HCT116 (cell line): ENCODE measurements around the gene INCA1. TPM values are rescaled to one million over a fixed set of nuclear protein-coding genes. Genes with fewer than 3 reads are reported as not detected.

Experiments used
- ATAC-seq: fragments of 200-7000 bp; cut with Tn5 transposase; 2 replicates; pipeline ENCODE4 v1.9.1; 2020; ENCODE audit warnings: mild to moderate bottlenecking, moderate library complexity
- BruUV-seq: library from RNA; stranded (reverse); fragments of 400-500 nt; replicated peaks from 2 replicates; lab custom pipeline; 2021; lab: Mats Ljungman, UMichigan
- CTCF ChIA-PET: fragments of 300-600 bp; sonication (Branson Sonifier 250); formaldehyde crosslinking; loops from one replicate; lab custom pipeline; 2021; ENCODE audit warnings: antibody characterized with exemption; lab: Charles Lee
- POLR2A ChIA-PET: fragments of 300-600, 350-600 bp; sonication (Branson Sonifier 250); formaldehyde crosslinking; loops from one replicate; lab custom pipeline; 2021; ENCODE audit warnings: antibody characterized with exemption; lab: Charles Lee
- RAD21 ChIA-PET, 2 experiments: fragments of 300-600 bp; sonication (Branson Sonifier 250); formaldehyde crosslinking; loops; one replicate each; lab custom pipeline; 2023; ENCODE audit warnings: low total read pairs in 2 of 2; ENCODE audit not compliant: uncharacterized antibody in 2 of 2, unreplicated experiment in 2 of 2, low non-redundant PET in 1 of 2; lab: Charles Lee
- DNase-seq: peaks from one replicate; pipeline ENCODE4 v3.0.0-alpha.2; 2010; ENCODE audit warnings: low read depth, low spot score
- H2AFZ ChIP-seq: fragments of 200-600 bp; shearing (Covaris generic), sonication (generic); 2 replicates; pipeline ENCODE4 v1.6.1; 2017; ENCODE audit warnings: low read depth, mixed run types, mixed read lengths, antibody characterized with exemption, low read length; ENCODE audit not compliant: poor library complexity, severe bottlenecking
- H3K27ac ChIP-seq: 2 replicates; pipeline ENCODE4 v1.5.1; 2012; ENCODE audit warnings: low read depth, low read length
- H3K27me3 ChIP-seq: fragments of 200-600 bp; sonication (generic); 2 replicates; pipeline ENCODE4 v1.6.1; 2016; ENCODE audit warnings: mixed run types, low read length, mixed read lengths; ENCODE audit not compliant: insufficient read depth
- H3K36me3 ChIP-seq, 2 experiments: fragments of 200-500 bp in 1 of 2; fragments of 200-600 bp in 1 of 2; sonication (Bioruptor generic) in 1 of 2; sonication (generic) in 1 of 2; 2 replicates each; pipeline versions ENCODE4 v1.5.1 to v1.6.1; 2014 to 2016; ENCODE audit warnings: low read length in 2 of 2, inconsistent platforms in 1 of 2, mixed read lengths in 1 of 2, mixed run types in 1 of 2; ENCODE audit not compliant: insufficient read depth in 2 of 2, control insufficient read depth in 1 of 2
- H3K4me1 ChIP-seq, 2 experiments: fragments of 200-600 bp in 1 of 2; sonication (generic) in 1 of 2; 2 replicates each; pipeline versions ENCODE4 v1.5.1 to v1.6.1; 2012 to 2017; ENCODE audit warnings: low read length in 2 of 2, inconsistent platforms in 1 of 2, mild to moderate bottlenecking in 1 of 2, mixed read lengths in 1 of 2, mixed run types in 1 of 2, moderate library complexity in 1 of 2; ENCODE audit not compliant: insufficient read depth in 2 of 2, control insufficient read depth in 1 of 2
- H3K4me2 ChIP-seq: fragments of 200-600 bp; sonication (generic); 2 replicates; pipeline ENCODE4 v1.6.1; 2017; ENCODE audit warnings: mixed run types, low read length, mixed read lengths
- H3K4me3 ChIP-seq, 2 experiments: fragments of 200-600 bp in 1 of 2; sonication (generic) in 1 of 2; replicated peaks in 1 of 2; 2 replicates each; pipeline ENCODE4 v1.5.1; 2011 to 2016; ENCODE audit warnings: low read length in 2 of 2, control low read depth in 1 of 2, low read depth in 1 of 2, mild to moderate bottlenecking in 1 of 2, mixed read lengths in 1 of 2, mixed run types in 1 of 2
- H3K79me2 ChIP-seq: fragments of 200-600 bp; sonication (generic); 2 replicates; pipeline ENCODE4 v1.6.1; 2017; ENCODE audit warnings: mild to moderate bottlenecking, mixed run types, low read length, moderate library complexity, mixed read lengths; ENCODE audit not compliant: insufficient read depth
- H3K9ac ChIP-seq: fragments of 200-600 bp; sonication (generic); 2 replicates; pipeline ENCODE4 v1.6.1; 2016; ENCODE audit warnings: low read length, mixed read lengths
- H3K9me2 ChIP-seq: fragments of 200-600 bp; sonication (generic), shearing (Covaris generic); 2 replicates; pipeline ENCODE4 v1.6.1; 2017; ENCODE audit warnings: mixed run types, mild to moderate bottlenecking, moderate library complexity; ENCODE audit not compliant: insufficient read depth
- H3K9me3 ChIP-seq, 2 experiments: fragments of 200-500 bp in 1 of 2; fragments of 200-600 bp in 1 of 2; sonication (Bioruptor generic) in 1 of 2; sonication (generic) in 1 of 2; 2 replicates each; pipeline ENCODE4 v1.6.1; 2014 to 2017; ENCODE audit warnings: low read length in 2 of 2, mixed read lengths in 2 of 2, inconsistent platforms in 1 of 2, low read depth in 1 of 2, mild to moderate bottlenecking in 1 of 2, mixed run types in 1 of 2, moderate library complexity in 1 of 2; ENCODE audit not compliant: control insufficient read depth in 1 of 2, insufficient read depth in 1 of 2
- H4K20me1 ChIP-seq: fragments of 200-600 bp; sonication (generic), shearing (Covaris generic); 2 replicates; pipeline ENCODE4 v1.6.1; 2017; ENCODE audit warnings: mixed run types, mild to moderate bottlenecking, moderate library complexity; ENCODE audit not compliant: insufficient read depth
- ATF3 ChIP-seq: IDR thresholded peaks from 2 replicates; pipeline ENCODE4 v1.6.1; 2012
- CBX3 ChIP-seq: IDR thresholded peaks from 2 replicates; pipeline ENCODE4 v1.6.1; 2012; ENCODE audit warnings: low read depth
- ELF1 ChIP-seq: IDR thresholded peaks from 2 replicates; pipeline ENCODE4 v1.6.1; 2012; ENCODE audit warnings: low read depth, borderline replicate concordance
- EZH2 ChIP-seq: fragments of 200-600 bp; sonication (generic); IDR thresholded peaks from 2 replicates; pipeline ENCODE4 v1.6.1; 2017; ENCODE audit warnings: antibody characterized with exemption, mixed run types
- POLR2A ChIP-seq: IDR thresholded peaks from 2 replicates; pipeline ENCODE4 v1.7.0; 2011; ENCODE audit warnings: borderline replicate concordance; ENCODE audit not compliant: insufficient read depth, insufficient read length; ENCODE audit errors: extremely low read depth
- POLR2AphosphoS5 ChIP-seq: IDR thresholded peaks from 2 replicates; pipeline ENCODE4 v1.6.1; 2011; ENCODE audit warnings: mild to moderate bottlenecking, low read depth, low read length, moderate library complexity
- RAD21 ChIP-seq: IDR thresholded peaks from 2 replicates; pipeline ENCODE4 v1.6.1; 2012; ENCODE audit warnings: low read depth, mild to moderate bottlenecking
- SIN3A ChIP-seq: IDR thresholded peaks from 2 replicates; pipeline ENCODE4 v1.6.1; 2012; ENCODE audit warnings: low read depth
- ZBTB33 ChIP-seq: IDR thresholded peaks from 2 replicates; pipeline ENCODE4 v1.6.1; 2011; ENCODE audit warnings: mild to moderate bottlenecking, low read length, moderate library complexity; ENCODE audit not compliant: insufficient replicate concordance; ENCODE audit errors: extremely low read depth
- ZFX ChIP-seq: fragments of 450-650 bp; IDR thresholded peaks from 2 replicates; pipeline ENCODE4 v1.6.1; 2017
- ZNF274 ChIP-seq: fragments of 200-500 bp; sonication (Bioruptor generic); IDR thresholded peaks from 2 replicates; pipeline ENCODE4 v1.6.1; 2014; ENCODE audit warnings: mild to moderate bottlenecking, low read depth, low read length, inconsistent platforms
- intact Hi-C: fragments of 100-400 bp; cut with micrococcal nuclease; formaldehyde crosslinking; loops from 2 replicates; pipeline ENCODE4 v1.10.0; 2022
- total RNA-seq: library from RNA; stranded (reverse); gene quantifications from one replicate; pipeline ENCODE4 v1.2.1, GENCODE V29; 2021; ENCODE audit not compliant: unreplicated experiment

INCA1 gene
- total RNA-seq, 1 experiment from 2014 or later, result 0.74 TPM

- Histone ChIP-seq H3K36me3 (peaks cover 25 to 32% of the 10 kb centered on the region in 2 experiments), H2AFZ (no peak overlapping the region), H3K9me2 (no peaks in the 10 kb centered on the region), H3K4me1 (no peaks in the 10 kb centered on the region), H3K27me3 (no peaks in the 10 kb centered on the region), H3K4me3 (no peak overlapping the region), H3K79me2 (no peaks in the 10 kb centered on the region; the same call in 1 of the 2 replicates), H3K27ac (no peak overlapping the region), H3K9me3 (no peaks in the 10 kb centered on the region), H3K9ac (no peak overlapping the region), H4K20me1 (no peaks in the 10 kb centered on the region), H3K4me2 (no peak overlapping the region)
- TF ChIP-seq ZFX (no peak), ZBTB33 (no peak), CBX3 (no peak), RAD21 (no peak), EZH2 (no peak), ELF1 (no peak), ATF3 (no peak), POLR2AphosphoS5 (no peak), POLR2A (no peak)
- POLR2A ChIA-PET, result no interaction called here
- ATAC-seq, result no peak
- no TSS peak for BruUV-seq
- intact Hi-C loops, result no loop called here
- no peak for DNase-seq
- RAD21 ChIA-PET, result no interaction called here
- CTCF ChIA-PET, result no interaction called here
Measured at GRCh38 chr17:5014357-5014756, 17.0 kb upstream of the INCA1 start.

GRCh38 chr17:5011928-5012327 lies 14.6 kb upstream of the INCA1 start:
- DNase-seq (no peak), ATAC-seq (no peak)
- Histone ChIP-seq H3K9me3 (no peaks in the 10 kb centered on the region), H3K9ac (no peak overlapping the region), H3K27ac (no peak overlapping the region), H2AFZ (no peak overlapping the region), H3K4me2 (no peak overlapping the region), H3K4me3 (no peak overlapping the region), H4K20me1 (no peaks in the 10 kb centered on the region), H3K27me3 (no peaks in the 10 kb centered on the region), H3K9me2 (no peaks in the 10 kb centered on the region), H3K4me1 (no peaks in the 10 kb centered on the region), H3K36me3 (peaks cover 36 to 47% of the 10 kb centered on the region in 2 experiments), H3K79me2 (no peaks in the 10 kb centered on the region; the same call in 1 of the 2 replicates)
- no TSS peak for BruUV-seq
- TF ChIP-seq SIN3A, result no peak
- TF ChIP-seq ATF3, result no peak
- TF ChIP-seq ZNF274, result no peak
- ChIA-PET RAD21 (no interaction called here), POLR2A (no interaction called here), CTCF (no interaction called here)
- intact Hi-C loops, result no loop called here
